Mesendoderm (in vitro differentiated cells): ENCODE data around the gene BLOC1S5. TPM values are rescaled to one million over a fixed set of nuclear protein-coding genes. Genes with fewer than 3 reads are reported as not detected.

Experiments used
- DNase-seq: peaks from one replicate; pipeline ENCODE4 v3.0.0; 2013
- H2AK5ac ChIP-seq: 2 replicates; pipeline ENCODE4 v1.6.1; 2013; ENCODE audit warnings: low read length, inconsistent platforms
- H2BK120ac ChIP-seq: 2 replicates; pipeline ENCODE4 v1.6.1; 2013; ENCODE audit warnings: low read depth, mild to moderate bottlenecking, low read length, moderate library complexity, mixed read lengths
- H2BK15ac ChIP-seq: replicated peaks from 2 replicates; pipeline ENCODE4 v1.6.1; 2013; ENCODE audit warnings: low read depth, mild to moderate bottlenecking, moderate library complexity
- H2BK5ac ChIP-seq: 2 replicates; pipeline ENCODE4 v1.6.1; 2013; ENCODE audit warnings: low read length, inconsistent platforms
- H3K18ac ChIP-seq: 2 replicates; pipeline ENCODE4 v1.6.1; 2013; ENCODE audit warnings: mild to moderate bottlenecking, low read length, mixed read lengths
- H3K23ac ChIP-seq: one replicate; pipeline ENCODE4 v1.6.1; 2013; ENCODE audit warnings: low read length
- H3K27ac ChIP-seq: 2 replicates; pipeline ENCODE4 v1.5.1; 2013; ENCODE audit warnings: low read depth, mild to moderate bottlenecking, inconsistent platforms, low read length, moderate library complexity
- H3K27me3 ChIP-seq: 2 replicates; pipeline ENCODE4 v1.6.1; 2013; ENCODE audit warnings: low read length, control low read depth, mild to moderate bottlenecking, inconsistent platforms; ENCODE audit not compliant: insufficient read depth, poor library complexity
- H3K36me3 ChIP-seq: 2 replicates; pipeline ENCODE4 v1.6.1; 2013; ENCODE audit warnings: low read length, inconsistent platforms; ENCODE audit not compliant: control insufficient read depth, insufficient read depth
- H3K4ac ChIP-seq: one replicate; pipeline ENCODE4 v1.6.1; 2013; ENCODE audit warnings: low read depth, mild to moderate bottlenecking, low read length, moderate library complexity
- H3K4me1 ChIP-seq: 2 replicates; pipeline ENCODE4 v1.6.1; 2013; ENCODE audit warnings: low read depth, low read length, inconsistent platforms; ENCODE audit not compliant: control insufficient read depth
- H3K4me2 ChIP-seq: 2 replicates; pipeline ENCODE4 v1.6.1; 2013; ENCODE audit warnings: low read length
- H3K4me3 ChIP-seq: 2 replicates; pipeline ENCODE4 v1.5.1; 2013; ENCODE audit warnings: mild to moderate bottlenecking, low read length
- H3K56ac ChIP-seq: one replicate; pipeline ENCODE4 v1.6.1; 2013; ENCODE audit warnings: low read length
- H3K79me1 ChIP-seq: 2 replicates; pipeline ENCODE4 v1.6.1; 2013; ENCODE audit warnings: low read length, inconsistent platforms
- H3K79me2 ChIP-seq: 2 replicates; pipeline ENCODE4 v1.6.1; 2013; ENCODE audit warnings: mild to moderate bottlenecking, low read length; ENCODE audit not compliant: control insufficient read depth, insufficient read depth
- H3K9ac ChIP-seq: 2 replicates; pipeline ENCODE4 v1.6.1; 2013; ENCODE audit warnings: low read length, inconsistent platforms
- H4K5ac ChIP-seq: one replicate; pipeline ENCODE4 v1.6.1; 2013; ENCODE audit warnings: low read length
- H4K8ac ChIP-seq: one replicate; pipeline ENCODE4 v1.6.1; 2013; ENCODE audit warnings: low read depth, mild to moderate bottlenecking, control low read depth, low read length, moderate library complexity
- WGBS: extraction: QIAGEN DNeasy Blood & Tissue Kit; methylation state at CpG from one replicate; pipeline ENCODE4 v1.1.7; 2013; ENCODE audit warnings: low lambda C conversion rate, missing lambda C conversion rate; ENCODE audit not compliant: insufficient coverage; ENCODE audit errors: extremely low coverage; 5-methylcytosine and 5-hydroxymethylcytosine counted together
- polyA plus RNA-seq, 2 experiments: library from polyadenylated mRNA; stranded (reverse); fragments of 200-250 nt; gene quantifications; one replicate each; pipeline ENCODE4 v1.2.3, GENCODE V29; 2013

The BLOC1S5 gene, protein sequence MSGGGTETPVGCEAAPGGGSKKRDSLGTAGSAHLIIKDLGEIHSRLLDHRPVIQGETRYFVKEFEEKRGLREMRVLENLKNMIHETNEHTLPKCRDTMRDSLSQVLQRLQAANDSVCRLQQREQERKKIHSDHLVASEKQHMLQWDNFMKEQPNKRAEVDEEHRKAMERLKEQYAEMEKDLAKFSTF
- 7.0 TPM for polyA plus RNA-seq (2013, experiment 1 of 2)
- 7.3 TPM for polyA plus RNA-seq (2013, experiment 2 of 2)

DNA sequence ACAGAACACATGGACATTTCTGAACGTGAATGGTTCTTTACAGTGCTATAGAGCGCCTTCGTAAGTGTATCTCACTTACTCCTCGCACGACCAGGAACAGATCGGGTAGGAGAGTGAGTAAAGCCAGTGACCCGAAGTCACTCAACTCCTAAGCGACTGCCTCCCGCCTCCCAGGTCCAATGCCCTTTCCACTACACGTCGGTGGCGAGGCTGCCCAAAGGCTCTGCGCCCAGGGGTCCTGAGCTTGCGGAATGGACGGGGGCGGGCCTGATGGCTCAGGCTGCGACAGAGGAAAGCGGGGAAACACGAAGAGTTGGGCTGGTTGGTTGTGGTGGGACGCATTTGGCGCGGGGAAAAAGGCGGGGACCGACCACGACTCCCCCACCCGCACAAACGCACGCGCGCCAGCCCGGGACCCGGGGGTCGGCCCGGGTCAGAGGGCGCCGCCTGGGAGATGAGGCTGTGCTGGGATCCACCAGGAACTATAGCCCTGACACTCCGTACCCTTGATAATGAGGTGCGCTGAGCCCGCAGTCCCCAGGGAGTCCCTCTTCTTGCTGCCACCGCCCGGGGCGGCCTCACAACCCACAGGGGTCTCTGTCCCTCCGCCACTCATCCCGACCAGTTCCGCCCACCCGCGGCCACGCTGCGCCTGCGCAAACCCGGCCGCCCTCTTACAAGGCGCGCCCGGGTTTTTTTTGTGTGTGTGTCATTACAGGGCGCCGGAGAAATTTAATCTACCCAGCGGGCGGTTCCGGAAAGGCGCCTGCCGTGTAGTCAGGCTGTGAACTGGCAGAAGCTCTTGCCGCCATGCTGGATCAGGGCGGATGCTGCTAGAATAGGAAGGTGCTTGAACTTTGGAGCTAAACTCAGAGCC is at the start of gene BLOC1S5:
TSS of gene BLOC1S5 (minus strand) at position 629 of the 877 bp plus-strand sequence. CDS start at position 616, 13 bp downstream.
- H3K79me2 ChIP-seq, result no peaks in the 10 kb centered on the region
- peak; percentile 99 for DNase-seq
- H2BK120ac ChIP-seq, result no peak within 1 kb of the TSS
- H2BK5ac ChIP-seq, result peak within 1 kb of the TSS; percentile 5
- no peaks in the 10 kb centered on the region for H3K36me3 ChIP-seq
- H4K8ac ChIP-seq, result peak within 1 kb of the TSS; percentile 58
- WGBS, result no CpG with 5 or more reads among the region's 64 CpGs
- H3K56ac ChIP-seq, result peak within 1 kb of the TSS; percentile 96
- H2AK5ac ChIP-seq, result no peak within 1 kb of the TSS
- H3K4me2 ChIP-seq, result peak within 1 kb of the TSS; percentile 84
- H3K27ac ChIP-seq, result no peak within 1 kb of the TSS
- H3K4me1 ChIP-seq, result no peaks in the 10 kb centered on the region
- H3K4me3 ChIP-seq, result peak within 1 kb of the TSS; percentile 94
- no peaks in the 10 kb centered on the region for H3K27me3 ChIP-seq
- H3K23ac ChIP-seq, result peak within 1 kb of the TSS; percentile 32
- H3K9ac ChIP-seq, result peak within 1 kb of the TSS; percentile 92
- H3K4ac ChIP-seq, result no peak within 1 kb of the TSS
- H3K79me1 ChIP-seq, result no peaks in the 10 kb centered on the region
- peak within 1 kb of the TSS; percentile 96 for H4K5ac ChIP-seq
- H2BK15ac ChIP-seq, result no peak within 1 kb of the TSS
- peak within 1 kb of the TSS; percentile 25 for H3K18ac ChIP-seq

DNA sequence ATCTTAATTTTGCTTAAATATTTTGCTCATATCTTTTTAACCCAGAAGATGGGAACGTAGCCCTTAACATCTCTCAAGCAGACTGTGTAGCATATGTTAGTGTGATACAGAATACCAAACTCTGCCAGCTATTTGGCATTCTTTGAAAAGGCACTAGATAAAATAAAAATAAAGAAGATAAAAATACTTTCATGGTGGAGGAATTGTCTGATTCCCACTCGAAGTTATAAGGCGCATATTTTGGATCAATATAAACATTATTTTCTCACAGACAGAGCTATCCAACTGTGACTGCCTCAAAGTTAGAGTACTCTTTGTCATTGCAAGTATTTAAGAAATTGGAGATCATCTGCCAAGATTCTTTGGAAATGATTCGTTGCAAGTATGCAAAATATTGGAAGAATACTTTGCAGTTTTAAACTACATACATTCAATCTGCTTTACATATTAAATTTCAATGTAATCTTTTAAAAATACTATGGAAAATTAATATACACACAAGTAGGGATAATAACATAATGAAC is 49.0 kb upstream of the BLOC1S5 start:
- Histone ChIP-seq H3K56ac (no peak overlapping the region), H3K79me1 (no peaks in the 10 kb centered on the region), H2BK5ac (no peak overlapping the region), H3K9ac (no peak overlapping the region), H3K4ac (no peak overlapping the region), H3K4me3 (no peak overlapping the region), H3K27me3 (no peaks in the 10 kb centered on the region), H3K36me3 (no peaks in the 10 kb centered on the region), H2BK120ac (no peak overlapping the region), H4K5ac (no peak overlapping the region), H3K23ac (no peak overlapping the region), H2BK15ac (no peak overlapping the region), H2AK5ac (no peak overlapping the region), H3K79me2 (no peaks in the 10 kb centered on the region), H3K18ac (no peak overlapping the region), H3K27ac (no peak overlapping the region), H4K8ac (no peak overlapping the region), H3K4me1 (no peaks in the 10 kb centered on the region), H3K4me2 (no peak overlapping the region)
- WGBS, result no CpG with 5 or more reads among the region's 4 CpGs
- DNase-seq, result no peak

DNA sequence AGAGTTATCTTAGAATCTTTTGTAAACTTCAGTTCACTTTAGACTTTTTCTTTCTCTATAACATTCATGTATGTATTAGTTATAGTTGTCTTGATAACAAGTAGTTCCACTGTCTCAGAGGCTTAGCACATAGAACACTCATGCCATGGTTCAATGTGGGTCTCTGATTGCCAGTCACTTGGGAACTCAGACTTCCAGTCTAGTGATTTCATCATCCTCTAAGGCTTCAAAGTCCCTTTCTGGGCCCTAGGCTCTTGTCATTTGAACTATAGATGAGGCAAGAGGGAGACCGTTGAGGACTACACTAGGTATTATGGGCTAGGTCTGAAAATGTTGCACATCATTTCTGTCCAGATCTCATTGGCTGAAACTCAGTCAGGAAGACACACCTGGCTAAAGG is 46.5 kb upstream of the BLOC1S5 start:
- no peak overlapping the region for H2AK5ac ChIP-seq
- H3K9ac ChIP-seq, result no peak overlapping the region
- no peak for DNase-seq
- H3K56ac ChIP-seq, result no peak overlapping the region
- no peak overlapping the region for H3K4me2 ChIP-seq
- H2BK5ac ChIP-seq, result no peak overlapping the region
- no peak overlapping the region for H3K27ac ChIP-seq
- no peaks in the 10 kb centered on the region for H3K79me2 ChIP-seq
- no peak overlapping the region for H2BK15ac ChIP-seq
- no peak overlapping the region for H3K23ac ChIP-seq
- no CpG with 5 or more reads among the region's 1 CpG for WGBS
- H3K4ac ChIP-seq, result no peak overlapping the region
- H3K36me3 ChIP-seq, result no peaks in the 10 kb centered on the region
- H3K4me1 ChIP-seq, result no peaks in the 10 kb centered on the region
- no peak overlapping the region for H4K5ac ChIP-seq
- H3K4me3 ChIP-seq, result no peak overlapping the region
- no peak overlapping the region for H3K18ac ChIP-seq
- H3K27me3 ChIP-seq, result no peaks in the 10 kb centered on the region
- H4K8ac ChIP-seq, result no peak overlapping the region
- H3K79me1 ChIP-seq, result no peaks in the 10 kb centered on the region
- H2BK120ac ChIP-seq, result no peak overlapping the region

DNA sequence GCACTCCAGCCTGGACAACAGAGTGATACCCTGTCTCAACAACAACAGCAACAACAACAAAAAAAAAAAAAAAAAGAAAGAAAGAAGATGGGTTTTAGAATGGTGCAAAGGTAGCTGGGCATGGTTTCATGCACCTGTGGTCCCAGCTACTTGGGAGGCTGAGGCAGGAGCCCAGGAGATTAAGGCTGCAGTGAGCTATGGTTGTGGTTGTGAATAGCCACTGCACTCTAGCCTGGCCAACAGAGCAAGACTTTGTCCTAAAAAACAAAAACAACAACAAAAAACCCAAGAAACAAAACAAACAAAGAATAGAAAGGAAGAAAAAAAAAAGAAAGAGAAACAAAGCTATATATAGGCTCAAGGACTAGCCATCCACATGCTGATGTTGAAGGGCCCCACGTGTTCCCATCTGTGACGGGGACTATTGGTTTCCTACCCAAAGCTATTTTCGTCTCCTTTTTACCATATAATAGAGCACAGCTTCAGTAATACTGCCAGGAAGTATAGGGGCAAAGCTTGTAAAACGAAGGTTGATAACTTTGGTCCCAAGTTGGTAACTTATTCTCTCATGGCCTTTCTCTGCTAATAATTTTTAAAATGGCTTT is 46.0 kb upstream of the BLOC1S5 start:
- Histone ChIP-seq H3K4me3 (no peak overlapping the region), H3K18ac (no peak overlapping the region), H3K27me3 (no peaks in the 10 kb centered on the region), H3K79me2 (no peaks in the 10 kb centered on the region), H2AK5ac (no peak overlapping the region), H2BK15ac (no peak overlapping the region), H2BK5ac (no peak overlapping the region), H3K79me1 (no peaks in the 10 kb centered on the region), H3K36me3 (no peaks in the 10 kb centered on the region), H2BK120ac (no peak overlapping the region), H3K9ac (no peak overlapping the region), H3K4me1 (no peaks in the 10 kb centered on the region), H4K5ac (no peak overlapping the region), H4K8ac (no peak overlapping the region), H3K56ac (no peak overlapping the region), H3K4me2 (no peak overlapping the region), H3K23ac (no peak overlapping the region), H3K27ac (no peak overlapping the region), H3K4ac (no peak overlapping the region)
- WGBS, result no CpG with 5 or more reads among the region's 4 CpGs
- DNase-seq, result no peak

DNA sequence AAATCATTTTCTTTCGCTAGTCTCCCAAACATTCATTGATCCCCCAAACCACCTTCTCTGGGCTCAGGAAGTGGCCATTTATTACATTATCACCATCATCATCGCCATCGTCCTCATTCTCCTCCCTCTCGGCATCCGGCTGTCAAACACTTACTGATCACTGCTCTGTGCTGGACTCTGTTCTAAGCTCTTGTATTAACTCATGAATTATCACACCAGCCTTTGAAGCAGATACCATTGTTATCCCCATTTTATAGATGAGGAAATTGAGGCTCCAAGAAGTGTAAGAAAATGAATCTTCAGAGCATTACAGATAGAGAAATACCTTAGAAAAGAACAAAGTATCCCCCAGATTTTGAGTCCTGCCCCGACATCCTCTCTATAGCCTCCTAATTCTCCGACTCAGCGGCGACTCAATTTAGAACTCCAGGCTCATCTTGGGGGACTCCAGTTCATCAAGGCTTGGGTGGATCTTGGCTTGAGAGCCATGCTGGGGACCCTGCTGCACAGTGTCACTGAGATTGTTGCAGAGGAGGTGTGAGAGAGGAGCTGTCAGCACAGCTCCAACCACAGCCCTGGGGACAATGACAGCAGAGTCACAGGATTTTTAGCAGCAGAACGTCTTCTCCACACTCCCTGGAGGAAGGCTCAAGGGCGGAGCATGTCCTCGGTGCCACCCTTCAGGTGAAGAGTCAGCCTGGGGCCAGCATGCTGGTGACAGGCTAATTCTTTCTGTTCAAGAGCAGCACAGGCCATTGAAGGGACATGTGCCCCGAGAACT is 44.8 kb upstream of the BLOC1S5 start:
- no peak overlapping the region for H2BK120ac ChIP-seq
- no CpG with 5 or more reads among the region's 13 CpGs for WGBS
- H3K79me1 ChIP-seq, result no peaks in the 10 kb centered on the region
- no peak overlapping the region for H3K4me3 ChIP-seq
- H4K5ac ChIP-seq, result no peak overlapping the region
- H3K4me1 ChIP-seq, result no peaks in the 10 kb centered on the region
- H4K8ac ChIP-seq, result no peak overlapping the region
- H3K18ac ChIP-seq, result no peak overlapping the region
- no peak for DNase-seq
- no peak overlapping the region for H2BK15ac ChIP-seq
- H2BK5ac ChIP-seq, result no peak overlapping the region
- no peak overlapping the region for H3K23ac ChIP-seq
- no peak overlapping the region for H3K9ac ChIP-seq
- no peaks in the 10 kb centered on the region for H3K79me2 ChIP-seq
- H3K4me2 ChIP-seq, result no peak overlapping the region
- no peaks in the 10 kb centered on the region for H3K27me3 ChIP-seq
- no peak overlapping the region for H3K56ac ChIP-seq
- no peak overlapping the region for H3K4ac ChIP-seq
- H3K36me3 ChIP-seq, result no peaks in the 10 kb centered on the region
- no peak overlapping the region for H2AK5ac ChIP-seq
- no peak overlapping the region for H3K27ac ChIP-seq
